ENCODE data around the gene RAB10.
A peak's percentile ranks its signal among the peaks of the same experiment; 100 is the strongest.

RAB10 gene

DNA sequence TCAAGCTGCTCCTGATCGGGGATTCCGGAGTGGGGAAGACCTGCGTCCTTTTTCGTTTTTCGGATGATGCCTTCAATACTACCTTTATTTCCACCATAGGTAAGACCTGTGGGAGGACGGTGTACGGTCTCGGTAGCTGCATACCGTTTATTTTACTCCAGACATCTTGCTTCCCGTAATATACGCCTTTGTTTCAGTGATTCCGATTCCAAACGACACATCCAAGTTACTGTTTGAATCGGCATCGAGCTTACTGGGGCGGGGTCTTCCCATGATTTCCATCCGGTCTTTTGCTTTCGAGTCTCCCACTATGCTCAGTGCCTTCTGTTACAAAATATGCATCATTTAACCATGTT lies 731 bp downstream of the RAB10 start:
- TF ChIP-seq, protein P1, sequence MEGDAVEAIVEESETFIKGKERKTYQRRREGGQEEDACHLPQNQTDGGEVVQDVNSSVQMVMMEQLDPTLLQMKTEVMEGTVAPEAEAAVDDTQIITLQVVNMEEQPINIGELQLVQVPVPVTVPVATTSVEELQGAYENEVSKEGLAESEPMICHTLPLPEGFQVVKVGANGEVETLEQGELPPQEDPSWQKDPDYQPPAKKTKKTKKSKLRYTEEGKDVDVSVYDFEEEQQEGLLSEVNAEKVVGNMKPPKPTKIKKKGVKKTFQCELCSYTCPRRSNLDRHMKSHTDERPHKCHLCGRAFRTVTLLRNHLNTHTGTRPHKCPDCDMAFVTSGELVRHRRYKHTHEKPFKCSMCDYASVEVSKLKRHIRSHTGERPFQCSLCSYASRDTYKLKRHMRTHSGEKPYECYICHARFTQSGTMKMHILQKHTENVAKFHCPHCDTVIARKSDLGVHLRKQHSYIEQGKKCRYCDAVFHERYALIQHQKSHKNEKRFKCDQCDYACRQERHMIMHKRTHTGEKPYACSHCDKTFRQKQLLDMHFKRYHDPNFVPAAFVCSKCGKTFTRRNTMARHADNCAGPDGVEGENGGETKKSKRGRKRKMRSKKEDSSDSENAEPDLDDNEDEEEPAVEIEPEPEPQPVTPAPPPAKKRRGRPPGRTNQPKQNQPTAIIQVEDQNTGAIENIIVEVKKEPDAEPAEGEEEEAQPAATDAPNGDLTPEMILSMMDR (IDR thresholded peaks at IDR 0.05; ENCODE audit: extremely low read depth, missing control alignments): no peak
- no peak for DNase-seq (ENCODE audit: low spot score)

DNA sequence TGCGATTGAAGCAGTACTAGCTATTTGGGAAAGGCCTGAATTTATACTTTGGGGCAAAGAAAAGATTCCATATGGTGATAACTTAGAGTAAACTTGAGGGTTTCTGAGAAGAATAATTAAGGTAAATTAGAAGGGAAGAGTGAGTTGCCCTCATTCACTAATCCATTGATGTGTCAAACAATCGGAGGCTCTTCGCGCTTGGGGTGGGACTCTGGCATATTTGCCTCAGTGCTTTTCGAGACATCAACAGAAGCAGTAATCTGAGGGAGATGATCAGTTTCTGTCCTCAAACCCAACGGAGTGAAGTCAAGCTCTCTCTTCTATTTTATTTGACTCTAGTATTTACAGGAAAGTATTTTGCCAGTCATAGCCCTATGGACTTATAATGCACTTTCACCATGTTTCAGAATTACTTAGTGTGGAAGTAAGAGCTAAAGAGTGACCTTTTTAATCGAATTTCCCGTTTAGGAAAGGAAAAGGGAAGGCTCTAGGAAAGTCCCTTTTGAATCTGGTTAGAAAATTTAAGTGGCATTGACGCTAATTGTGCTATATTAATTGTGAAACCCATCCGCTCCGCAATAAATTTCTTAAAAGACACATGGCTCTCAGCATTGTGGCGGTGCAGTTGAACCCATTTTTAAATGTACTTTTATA lies 1.3 kb downstream of the RAB10 start:
- no peak for DNase-seq (ENCODE audit: low spot score)
- TF ChIP-seq, protein P1 (IDR thresholded peaks at IDR 0.05; ENCODE audit: extremely low read depth, missing control alignments): no peak

DNA sequence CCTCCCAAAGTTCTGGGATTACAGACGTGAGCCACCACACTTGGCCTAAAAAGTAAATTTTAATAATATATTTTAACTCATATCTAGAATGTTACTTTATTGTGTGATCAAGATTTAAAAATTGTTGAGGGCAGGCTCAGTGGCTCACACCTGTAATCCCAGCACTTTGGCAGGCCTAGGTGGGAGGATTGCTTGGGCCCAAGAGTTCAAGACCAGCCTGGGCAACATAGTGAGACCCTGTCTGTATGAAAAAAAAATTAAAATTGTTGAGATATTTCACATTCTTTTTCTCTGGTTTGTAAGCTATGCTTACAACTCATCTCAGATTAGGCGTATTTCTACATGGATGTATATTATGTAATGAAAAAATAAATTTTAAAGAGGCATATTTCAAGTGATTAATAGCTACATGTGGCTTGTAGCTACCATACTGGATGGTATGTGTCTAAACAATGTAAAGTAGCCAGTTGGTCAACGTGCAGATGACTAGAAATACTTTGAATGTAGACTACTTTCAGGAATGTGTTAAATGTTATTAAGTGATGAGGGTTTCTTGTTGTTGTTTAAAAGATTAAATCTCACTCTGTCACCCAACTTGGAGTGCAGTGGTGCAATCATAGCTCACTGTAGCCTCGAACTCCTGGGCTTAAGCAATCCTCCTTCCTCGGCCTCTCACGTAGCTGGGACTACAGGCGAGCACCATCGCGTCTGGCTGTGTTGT lies 5.9 kb downstream of the RAB10 start:
- TF ChIP-seq, protein P1 (IDR thresholded peaks at IDR 0.05; ENCODE audit: extremely low read depth, missing control alignments): no peak
- no peak for DNase-seq (ENCODE audit: low spot score)

DNA sequence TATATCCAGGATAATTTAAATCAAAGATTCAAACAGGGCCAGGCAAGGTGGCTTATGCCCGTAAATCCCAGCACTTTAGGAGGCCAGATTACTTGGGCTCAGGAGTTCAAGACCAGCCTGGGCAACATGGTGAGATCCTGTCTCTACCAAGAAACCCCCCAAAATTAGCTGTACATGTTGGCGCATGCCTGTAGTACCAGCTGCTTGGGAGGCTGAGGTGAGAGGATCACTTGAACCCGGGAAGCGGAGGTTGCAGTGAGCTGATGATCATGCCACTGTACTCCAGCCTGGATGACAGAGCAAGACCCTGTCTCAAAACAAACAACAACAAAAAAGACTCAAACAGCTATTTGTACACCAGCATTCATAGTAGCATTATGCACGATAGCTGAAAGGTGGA lies 9.2 kb downstream of the RAB10 start:
- DNase-seq (ENCODE audit: low spot score): no peak
- TF ChIP-seq, protein P1 (IDR thresholded peaks at IDR 0.05; ENCODE audit: extremely low read depth, missing control alignments): no peak

DNA sequence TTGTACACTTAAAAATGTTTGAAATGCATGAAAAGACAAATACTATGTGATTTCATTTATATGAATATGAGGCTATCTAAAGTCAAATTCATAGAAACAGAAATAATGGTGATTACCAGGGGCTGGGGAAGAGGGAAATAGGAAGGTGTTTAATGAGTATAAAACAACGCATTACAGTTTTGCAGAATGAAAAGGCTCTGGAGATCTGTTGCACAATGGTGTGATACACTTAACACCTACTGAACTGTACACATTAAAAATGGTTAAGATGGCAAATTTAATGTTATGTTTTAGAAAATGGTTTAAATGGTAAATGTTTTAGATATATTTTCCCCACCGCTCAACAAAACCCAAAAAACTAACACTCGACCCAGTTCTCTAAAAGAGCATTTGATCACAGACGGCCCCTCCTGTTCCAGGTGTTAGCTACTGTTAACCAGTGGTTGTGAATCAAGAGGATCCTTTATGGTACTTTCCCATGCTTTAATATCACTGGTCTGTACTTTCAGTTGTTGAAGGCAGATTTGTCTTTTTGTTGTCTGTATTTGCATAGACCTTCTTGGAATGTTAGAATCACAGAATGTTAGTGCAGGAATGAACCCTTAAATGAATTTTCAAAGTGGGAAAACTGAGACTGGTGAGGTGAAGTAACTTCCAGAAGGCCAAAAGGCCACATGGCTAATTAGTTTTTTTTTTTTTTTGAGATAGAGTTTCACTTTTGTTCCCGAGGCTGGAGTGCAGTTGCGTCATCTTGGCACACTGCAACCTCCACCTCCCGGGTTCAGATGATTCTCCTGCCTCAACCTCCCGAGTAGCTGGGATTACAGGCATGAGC lies 10.2 kb downstream of the RAB10 start:
- DNase-seq (ENCODE audit: low spot score): peak; percentile 43

DNA sequence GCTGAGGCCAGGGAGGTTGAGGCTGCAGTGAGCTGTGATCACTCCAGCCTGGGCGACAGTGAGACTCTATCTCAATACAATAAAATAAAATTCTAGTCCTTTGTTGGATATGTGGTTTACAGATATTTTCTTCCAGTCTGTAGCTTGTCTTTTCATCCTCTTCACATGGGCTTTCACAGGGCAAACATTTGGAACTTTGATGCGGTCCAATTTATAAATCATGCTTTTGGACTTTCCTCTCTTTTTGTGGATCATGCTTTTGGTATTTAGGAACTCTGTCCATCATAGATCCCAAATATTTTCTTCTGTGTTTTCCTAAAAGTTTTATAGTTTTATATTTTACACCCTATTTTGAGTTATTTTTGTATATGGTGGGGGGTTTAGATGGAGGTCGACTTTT lies 14.9 kb downstream of the RAB10 start:
- TF ChIP-seq, protein P1 (IDR thresholded peaks at IDR 0.05; ENCODE audit: extremely low read depth, missing control alignments): no peak
- DNase-seq (ENCODE audit: low spot score): no peak

More for the DNA sequence above, 10.2 kb downstream of the RAB10 start:
- TF ChIP-seq, protein P1 (IDR thresholded peaks at IDR 0.05; ENCODE audit: extremely low read depth, missing control alignments): no peak

DNA sequence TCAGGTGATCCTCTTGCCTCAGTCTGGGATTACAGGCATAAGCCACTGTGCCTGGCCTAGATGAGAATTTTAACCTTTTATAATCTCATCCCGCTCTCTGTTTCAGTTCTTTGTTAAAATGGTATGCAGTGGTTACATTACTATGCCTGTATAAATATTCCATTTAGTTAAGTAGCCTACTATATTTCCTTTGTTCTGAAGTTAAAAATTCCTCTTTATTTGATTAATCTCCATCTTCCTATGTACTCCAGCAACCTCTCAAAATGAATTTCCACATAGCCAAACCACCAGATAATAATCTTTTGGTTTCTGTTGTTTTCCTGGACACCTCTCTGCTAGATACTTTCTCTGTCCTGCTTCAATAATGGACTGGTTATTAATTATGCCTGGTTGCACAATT lies 15.8 kb downstream of the RAB10 start:
- DNase-seq (ENCODE audit: low spot score): no peak
- TF ChIP-seq, protein P1 (IDR thresholded peaks at IDR 0.05; ENCODE audit: extremely low read depth, missing control alignments): no peak

Measured in GM20000 (cell line).